Activated naive CD4-positive, alpha-beta T cell treated with anti-CD3 and anti-CD28 coated beads, Interleukin-2, amount 10 ng/mL, durations not matched to agents 7 days and 5 days (primary cell): ENCODE results near the gene STMN3.
A peak's percentile ranks its signal among the peaks of the same experiment; 100 is the strongest.
"Not testable (repeated sequence)": the region's sequence is repeated elsewhere in the genome, so short reads cannot be mapped to it uniquely, and the experiment has no call there.

ENCODE experiments used
- CTCF ChIA-PET: fragments of 350-600 bp; sonication (Branson Sonifier 250); formaldehyde crosslinking; loops from one replicate; lab custom pipeline; 2021; ENCODE audit warnings: antibody characterized with exemption; lab: Charles Lee
- DNase-seq: peaks from one replicate; pipeline ENCODE4 v3.0.0-alpha.2; 2020
- H3K27ac Mint-ChIP-seq: one replicate; pipeline ENCODE4 v1.8.0; 2021; ENCODE audit warnings: mild to moderate bottlenecking, moderate library complexity, mixed read lengths
- H3K27me3 Mint-ChIP-seq: one replicate; pipeline ENCODE4 v1.8.0; 2021; ENCODE audit warnings: mild to moderate bottlenecking, mixed read lengths
- H3K36me3 Mint-ChIP-seq: one replicate; pipeline ENCODE4 v1.8.0; 2021; ENCODE audit warnings: mixed read lengths
- H3K4me1 Mint-ChIP-seq: one replicate; pipeline ENCODE4 v1.8.0; 2021; ENCODE audit warnings: mixed read lengths
- H3K4me3 Mint-ChIP-seq: one replicate; pipeline ENCODE4 v1.8.0; 2021; ENCODE audit warnings: mild to moderate bottlenecking, moderate library complexity, mixed read lengths
- H3K9me3 Mint-ChIP-seq: one replicate; pipeline ENCODE4 v1.8.0; 2021; ENCODE audit warnings: mixed read lengths

The STMN3 gene

DNA sequence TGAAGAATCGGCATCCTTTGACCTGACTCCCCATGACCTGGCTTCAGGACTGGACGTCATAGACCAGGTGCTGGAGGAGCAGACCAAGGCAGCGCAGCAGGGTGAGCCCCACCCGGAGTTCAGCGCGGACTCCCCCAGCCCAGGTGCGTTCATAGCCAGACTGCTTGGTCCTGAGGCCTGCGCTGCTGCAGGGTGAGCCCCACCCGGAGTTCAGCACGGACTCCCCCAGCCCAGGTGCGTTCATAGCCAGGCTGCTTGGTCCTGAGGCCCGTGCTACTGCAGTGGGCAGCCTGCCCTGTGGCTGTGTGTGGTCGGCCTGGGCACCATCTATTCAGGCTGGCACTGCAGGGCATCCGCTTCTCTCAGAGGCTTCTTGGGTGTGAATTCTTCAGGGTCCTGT lies 20.7 kb upstream of the STMN3 start:
- no peaks in the 10 kb centered on the region for H3K4me1 Mint-ChIP-seq
- H3K4me3 Mint-ChIP-seq = no peak overlapping the region
- H3K36me3 Mint-ChIP-seq = peaks cover 17% of the 10 kb centered on the region
- H3K27me3 Mint-ChIP-seq = no peaks in the 10 kb centered on the region
- CTCF ChIA-PET = no interaction called here
- DNase-seq = no peak
- no peaks in the 10 kb centered on the region for H3K9me3 Mint-ChIP-seq
- no peak overlapping the region for H3K27ac Mint-ChIP-seq

DNA sequence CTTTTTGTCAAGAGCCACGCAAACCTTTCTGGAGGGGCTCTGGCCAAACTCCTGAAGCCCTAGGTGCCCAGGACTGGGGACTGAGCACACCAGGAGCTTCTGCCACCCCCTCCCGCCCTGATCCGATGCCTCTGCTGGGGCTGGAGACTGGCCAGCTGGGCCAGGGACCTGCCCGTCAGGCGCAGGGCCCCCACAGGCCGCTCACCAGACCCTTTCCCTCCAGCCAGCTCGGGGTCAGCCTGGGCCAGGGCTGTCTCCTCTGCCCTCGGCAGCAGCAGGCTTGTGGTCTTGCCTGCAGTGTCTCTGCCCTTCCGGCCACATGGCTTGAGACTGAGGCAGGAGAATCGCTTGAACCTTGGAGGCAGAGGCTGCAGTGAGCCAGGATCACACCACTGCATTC lies 19.4 kb upstream of the STMN3 start:
- CTCF ChIA-PET = no interaction called here

DNA sequence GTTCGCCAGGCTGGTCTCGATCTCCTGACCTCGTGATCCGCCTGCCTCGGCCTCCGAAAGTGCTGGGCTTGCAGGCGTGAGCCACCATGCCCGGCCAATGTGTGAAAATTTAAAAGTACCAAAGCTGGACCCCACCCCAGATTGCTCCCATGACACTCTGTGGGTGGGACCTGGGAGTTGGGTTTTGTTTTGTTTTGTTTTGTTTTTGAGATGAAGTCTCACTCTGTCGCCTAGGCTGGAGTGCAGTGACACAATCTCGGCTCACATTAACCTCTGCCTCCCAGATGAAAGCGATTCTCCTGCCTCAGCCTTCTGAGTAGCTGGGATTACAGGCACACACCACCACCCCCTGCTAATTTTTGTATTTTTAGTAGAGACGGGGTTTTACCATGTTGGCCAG lies 18.5 kb upstream of the STMN3 start:
- H3K4me1 Mint-ChIP-seq, H3K4me3 Mint-ChIP-seq, DNase-seq, H3K9me3 Mint-ChIP-seq, H3K27ac Mint-ChIP-seq, CTCF ChIA-PET, H3K27me3 Mint-ChIP-seq: not testable (repeated sequence)
- peaks cover 20% of the 10 kb centered on the region for H3K36me3 Mint-ChIP-seq

More for the DNA sequence above, 19.4 kb upstream of the STMN3 start:
- H3K27me3 Mint-ChIP-seq = no peaks in the 10 kb centered on the region
- H3K27ac Mint-ChIP-seq = peak overlapping the region; percentile 24
- no peaks in the 10 kb centered on the region for H3K9me3 Mint-ChIP-seq
- H3K4me3 Mint-ChIP-seq = no peak overlapping the region
- no peaks in the 10 kb centered on the region for H3K4me1 Mint-ChIP-seq
- no peak for DNase-seq
- peaks cover 23% of the 10 kb centered on the region for H3K36me3 Mint-ChIP-seq

DNA sequence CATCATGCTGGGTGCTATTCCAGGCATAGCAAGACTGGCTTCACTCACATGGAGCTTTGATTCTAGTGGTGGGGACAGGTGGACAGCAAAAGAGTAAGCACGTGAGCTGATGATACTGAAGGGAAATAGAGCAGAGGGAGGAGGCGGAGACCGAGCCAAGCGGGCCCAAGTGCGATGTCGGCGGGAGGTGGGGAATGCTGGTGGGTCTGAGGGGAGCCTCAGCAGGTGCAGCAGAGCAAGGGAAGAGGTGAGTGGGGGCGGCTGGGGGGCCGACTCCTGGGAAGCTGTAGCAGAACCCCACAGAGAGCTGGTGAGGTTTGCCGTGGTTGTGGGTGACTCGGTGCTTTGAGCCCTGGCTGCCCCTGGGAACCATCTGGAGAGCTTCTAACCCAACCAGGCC lies 15.1 kb upstream of the STMN3 start:
- Mint-ChIP-seq H3K27ac (no peak overlapping the region), H3K36me3 (peaks cover 16% of the 10 kb centered on the region), H3K27me3 (no peaks in the 10 kb centered on the region), H3K4me1 (no peaks in the 10 kb centered on the region), H3K9me3 (no peaks in the 10 kb centered on the region), H3K4me3 (no peak overlapping the region)
- no peak for DNase-seq
- CTCF ChIA-PET = interaction anchor here (1.2 kb wide), 1 partner anchor 10 kb away, joined by 4 read pairs; the partner anchor contains the start of gene RTEL1

DNA sequence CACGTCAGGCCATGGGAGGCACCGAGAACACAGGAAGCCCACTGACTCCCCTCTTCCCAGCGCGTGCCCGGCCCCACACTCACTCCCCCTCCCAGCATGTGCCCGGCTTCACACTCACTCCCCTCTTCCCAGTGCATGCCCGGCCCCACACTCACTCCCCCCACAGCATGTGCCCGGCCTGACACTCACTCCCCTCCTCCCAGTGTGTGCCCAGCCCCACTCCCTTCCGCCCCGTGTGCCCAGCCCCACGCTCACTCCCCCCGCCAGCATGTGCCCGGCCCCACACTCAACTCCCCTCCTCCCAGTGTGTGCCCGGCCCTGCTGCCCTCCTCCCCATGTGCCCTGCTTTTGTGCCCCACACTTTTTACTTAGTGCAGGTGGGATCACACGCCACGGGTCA lies 14.6 kb upstream of the STMN3 start:
- no peak overlapping the region for H3K4me3 Mint-ChIP-seq
- CTCF ChIA-PET = interaction anchor here (1.2 kb wide), 1 partner anchor 10 kb away, joined by 4 read pairs; the partner anchor contains the start of gene RTEL1
- no peaks in the 10 kb centered on the region for H3K4me1 Mint-ChIP-seq

DNA sequence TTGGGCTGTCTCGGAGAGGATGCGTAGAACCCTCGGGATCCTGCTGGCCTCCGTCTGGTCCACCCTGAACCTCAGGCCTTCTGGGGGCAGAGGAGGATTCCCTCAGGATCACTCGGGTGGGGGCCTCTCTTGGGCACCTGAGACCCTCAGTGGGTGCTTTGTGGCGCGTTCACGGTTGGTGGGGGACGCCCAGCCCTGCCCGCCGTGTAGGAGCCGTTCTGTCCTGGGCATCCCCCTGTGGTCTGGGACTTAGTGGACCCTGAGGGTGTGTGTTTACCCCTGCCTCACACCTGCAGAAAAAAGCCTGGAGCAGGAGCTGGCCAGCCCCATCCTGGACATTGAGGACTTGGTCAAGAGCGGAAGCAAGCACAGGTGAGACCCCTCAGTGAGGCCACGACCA lies 12.5 kb upstream of the STMN3 start:
- no peak for DNase-seq
- H3K27me3 Mint-ChIP-seq = no peaks in the 10 kb centered on the region
- CTCF ChIA-PET = no interaction called here
- H3K4me1 Mint-ChIP-seq = no peaks in the 10 kb centered on the region
- peaks cover 17% of the 10 kb centered on the region for H3K36me3 Mint-ChIP-seq
- H3K9me3 Mint-ChIP-seq = no peaks in the 10 kb centered on the region
- H3K4me3 Mint-ChIP-seq = no peak overlapping the region
- H3K27ac Mint-ChIP-seq = no peak overlapping the region

More for the DNA sequence above, 14.6 kb upstream of the STMN3 start:
- H3K27ac Mint-ChIP-seq = no peak overlapping the region
- no peaks in the 10 kb centered on the region for H3K9me3 Mint-ChIP-seq
- peaks cover 16% of the 10 kb centered on the region for H3K36me3 Mint-ChIP-seq
- no peaks in the 10 kb centered on the region for H3K27me3 Mint-ChIP-seq
- DNase-seq = no peak

DNA sequence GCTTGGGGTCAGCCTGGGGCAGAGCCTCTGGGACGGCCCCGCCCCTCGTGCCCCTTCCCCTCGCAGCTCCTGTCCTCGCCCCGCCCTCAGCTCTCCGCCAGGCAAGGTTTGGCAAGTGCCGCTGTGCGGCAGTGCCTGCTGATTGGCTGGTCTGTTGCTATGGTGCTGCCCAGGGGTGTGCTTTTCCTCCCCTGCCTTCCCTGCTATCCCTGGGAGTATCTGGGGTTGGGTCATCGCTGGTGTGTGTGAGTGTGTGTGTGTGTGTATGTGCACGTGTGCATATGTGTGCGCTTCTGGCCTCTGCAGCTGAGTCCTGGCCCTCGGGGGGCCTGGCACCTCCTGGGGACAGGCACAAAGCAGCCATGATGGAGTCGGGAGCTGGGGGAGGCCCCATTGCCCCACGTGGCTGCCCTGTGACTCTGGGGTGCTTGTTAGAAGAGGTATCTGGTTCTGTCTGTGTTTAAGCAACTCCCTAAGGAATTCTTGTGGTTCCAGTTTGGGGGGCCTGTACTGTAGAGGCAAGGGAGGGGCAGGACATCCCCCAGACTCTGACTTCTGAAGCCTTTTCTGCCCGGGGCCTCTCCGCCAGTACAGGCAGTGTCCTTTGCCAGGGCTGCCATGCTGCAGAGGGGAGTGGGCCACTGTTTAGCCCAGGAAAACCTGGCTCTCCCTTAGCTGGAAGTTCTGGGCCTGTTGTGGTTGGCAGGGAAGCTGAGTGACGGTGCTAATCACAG lies 11.8 kb upstream of the STMN3 start:
- Mint-ChIP-seq H3K4me3 (no peak overlapping the region), H3K36me3 (peaks cover 17% of the 10 kb centered on the region), H3K9me3 (no peaks in the 10 kb centered on the region), H3K4me1 (peaks cover under 1% of the 10 kb centered on the region), H3K27me3 (no peaks in the 10 kb centered on the region), H3K27ac (no peak overlapping the region)
- CTCF ChIA-PET = no interaction called here
- DNase-seq = no peak

DNA sequence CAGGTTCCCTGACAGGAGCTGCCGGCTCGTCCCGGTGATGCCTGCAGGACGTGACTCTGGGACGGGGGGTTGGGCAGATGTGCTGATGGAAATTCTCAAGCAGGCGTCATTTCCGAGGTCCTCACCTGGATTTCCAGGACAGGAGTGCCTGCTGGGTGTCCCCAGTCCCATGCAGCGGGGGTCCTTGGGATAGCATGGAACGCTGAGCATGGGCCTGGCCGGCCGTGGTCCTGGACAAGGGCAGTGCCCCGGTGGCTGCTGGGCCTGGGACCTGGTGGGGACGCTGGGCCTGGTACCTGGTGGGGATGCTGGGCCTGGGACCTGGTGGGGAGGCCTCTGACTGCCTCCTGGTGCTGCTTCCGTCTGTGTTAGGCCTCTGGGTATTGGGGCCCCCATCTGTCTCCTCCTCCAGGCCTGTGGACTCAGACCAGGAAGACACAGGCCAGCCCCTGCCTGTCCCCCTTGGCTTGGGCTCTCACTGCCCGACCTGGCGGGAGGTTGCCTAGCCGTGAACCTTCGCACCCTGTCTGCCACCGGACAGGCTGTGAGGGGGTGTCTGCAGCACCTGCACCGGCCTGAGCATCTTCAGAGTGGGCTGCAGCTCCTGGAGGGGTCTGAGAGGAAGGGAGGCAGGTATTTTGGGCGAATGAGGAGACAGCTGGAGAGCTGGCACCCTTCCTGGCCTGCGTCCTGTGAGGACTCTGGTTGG lies 11.1 kb upstream of the STMN3 start:
- Mint-ChIP-seq H3K9me3 (no peaks in the 10 kb centered on the region), H3K27ac (no peak overlapping the region), H3K36me3 (peaks cover 16% of the 10 kb centered on the region), H3K27me3 (no peaks in the 10 kb centered on the region), H3K4me1 (peaks cover 8% of the 10 kb centered on the region), H3K4me3 (no peak overlapping the region)
- no peak for DNase-seq
- CTCF ChIA-PET = no interaction called here

DNA sequence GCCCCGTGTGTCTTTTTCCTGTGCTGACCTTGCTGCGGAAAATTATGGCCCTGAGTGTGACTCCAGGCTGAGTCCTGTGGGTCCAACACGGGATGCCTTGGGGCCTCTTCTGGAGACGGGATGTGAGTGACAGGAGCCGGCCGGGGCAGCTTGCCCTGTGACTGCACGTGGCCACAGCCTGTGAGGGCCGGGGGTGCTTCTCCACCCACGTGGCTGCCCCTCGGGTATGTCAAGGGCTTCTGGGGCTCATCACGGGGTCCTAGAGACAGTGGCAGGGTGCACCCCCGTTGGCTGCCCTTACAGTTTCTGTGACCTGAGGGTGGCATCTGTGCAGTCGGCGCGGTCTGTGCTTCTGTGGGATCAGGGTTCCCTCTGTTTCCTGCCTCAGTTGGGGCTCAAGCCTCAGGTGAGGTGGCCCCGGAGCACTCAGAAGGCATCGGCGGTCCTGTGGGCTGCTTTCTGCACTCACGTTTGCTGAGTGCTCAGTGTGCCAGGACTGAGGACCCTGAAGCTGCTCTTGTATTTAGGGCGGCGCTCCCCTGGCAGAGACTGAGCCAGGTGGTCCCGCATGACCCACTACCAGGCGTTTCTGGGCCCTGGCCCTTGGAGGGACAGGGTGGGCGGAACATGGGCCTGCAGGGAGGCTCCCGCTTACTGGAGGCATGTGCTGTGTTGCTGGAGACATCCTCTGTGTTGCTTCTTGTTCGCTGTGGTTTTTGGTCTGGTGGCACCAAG lies 10.3 kb upstream of the STMN3 start:
- no peak for DNase-seq
- Mint-ChIP-seq H3K27ac (no peak overlapping the region), H3K36me3 (peaks cover 11% of the 10 kb centered on the region), H3K4me3 (no peak overlapping the region), H3K27me3 (no peaks in the 10 kb centered on the region), H3K4me1 (peaks cover 16% of the 10 kb centered on the region), H3K9me3 (no peaks in the 10 kb centered on the region)
- CTCF ChIA-PET = no interaction called here

DNA sequence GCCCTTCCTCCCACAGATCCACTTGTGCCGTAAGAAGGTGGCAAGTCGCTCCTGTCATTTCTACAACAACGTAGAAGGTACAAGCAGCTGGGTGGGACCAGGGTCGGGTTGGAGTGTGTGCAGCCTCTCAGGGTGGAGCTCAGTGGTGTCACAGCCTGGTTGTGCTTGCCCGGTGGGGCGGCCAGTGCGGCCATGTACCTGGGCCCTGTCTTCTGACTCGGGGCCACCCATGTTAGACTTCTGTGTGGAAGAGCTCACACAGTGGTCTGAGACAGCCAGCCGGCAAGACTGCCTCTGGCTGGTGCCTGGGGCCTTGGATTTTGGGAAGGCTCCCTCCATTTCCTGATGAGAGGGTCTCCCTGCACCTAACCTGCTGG lies 9.6 kb upstream of the STMN3 start:
- Mint-ChIP-seq H3K36me3 (peaks cover 6% of the 10 kb centered on the region), H3K4me3 (no peak overlapping the region), H3K4me1 (peaks cover 21% of the 10 kb centered on the region), H3K9me3 (no peaks in the 10 kb centered on the region), H3K27me3 (peaks cover 5% of the 10 kb centered on the region), H3K27ac (no peak overlapping the region)
- CTCF ChIA-PET = no interaction called here
- no peak for DNase-seq

DNA sequence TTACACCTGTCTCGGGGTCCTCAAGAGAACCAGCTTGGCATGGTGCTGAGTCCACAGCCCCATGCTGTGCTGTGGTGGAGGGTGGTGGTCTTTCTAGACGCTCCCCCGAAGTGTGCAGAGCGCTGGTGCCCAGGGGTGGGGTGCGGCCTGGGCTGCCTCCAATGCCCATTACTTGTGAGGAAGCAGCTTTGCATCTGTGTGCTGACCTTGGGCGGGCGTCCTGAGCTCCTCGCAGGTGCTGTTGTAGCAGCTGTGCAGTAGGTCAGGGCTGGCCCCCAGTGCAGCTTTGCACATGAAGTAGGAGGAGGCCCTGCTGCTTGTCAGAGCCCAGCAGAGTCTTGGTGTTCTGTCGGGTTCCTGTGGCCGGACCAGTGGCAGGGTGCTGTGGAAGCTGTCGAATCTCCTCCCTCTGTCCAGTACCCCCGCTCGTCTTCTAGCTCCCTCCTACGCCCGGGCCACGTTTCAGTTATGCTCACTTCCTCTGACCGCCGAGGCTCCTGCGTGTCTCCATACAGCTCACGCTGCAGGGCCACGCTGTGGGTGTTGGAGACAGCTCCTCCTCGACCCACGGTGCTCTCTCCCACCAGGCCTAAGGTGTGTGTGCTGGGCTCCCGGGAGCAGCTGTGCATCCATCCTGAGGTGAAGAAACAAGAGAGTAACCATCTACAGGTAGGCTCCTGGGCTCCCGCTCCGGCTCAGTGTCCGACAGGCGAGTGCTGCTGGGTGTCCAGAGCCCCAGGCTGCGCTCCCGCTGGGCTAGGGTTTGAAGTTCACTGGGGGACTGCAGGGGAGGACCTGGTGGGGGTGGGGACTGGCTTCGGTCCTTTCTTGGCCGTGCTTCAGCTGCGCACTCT lies 9.0 kb upstream of the STMN3 start:
- H3K36me3 Mint-ChIP-seq = peaks cover 6% of the 10 kb centered on the region
- CTCF ChIA-PET = no interaction called here

DNA sequence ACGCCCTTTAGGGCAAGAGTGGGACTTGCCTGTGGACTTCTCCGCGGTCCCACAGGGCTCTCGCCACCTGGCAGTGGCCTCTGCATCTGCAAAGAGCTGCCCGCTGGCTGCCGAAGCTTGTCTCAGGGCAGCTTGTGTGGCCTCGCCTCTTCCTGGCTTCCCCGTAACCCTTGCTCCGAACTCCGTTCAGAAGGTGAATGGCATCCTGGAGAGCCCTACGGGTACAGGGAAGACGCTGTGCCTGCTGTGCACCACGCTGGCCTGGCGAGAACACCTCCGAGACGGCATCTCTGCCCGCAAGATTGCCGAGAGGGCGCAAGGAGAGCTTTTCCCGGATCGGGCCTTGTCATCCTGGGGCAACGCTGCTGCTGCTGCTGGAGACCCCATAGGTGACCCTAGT lies 7.9 kb upstream of the STMN3 start:
- peaks cover 26% of the 10 kb centered on the region for H3K4me1 Mint-ChIP-seq
- H3K27me3 Mint-ChIP-seq = peaks cover 6% of the 10 kb centered on the region
- peaks cover 6% of the 10 kb centered on the region for H3K36me3 Mint-ChIP-seq
- CTCF ChIA-PET = interaction anchor here (0.5 kb wide), 1 partner anchor 206 kb away, joined by 3 read pairs; no protein-coding TSS in a partner anchor
- no peak for DNase-seq
- no peak overlapping the region for H3K27ac Mint-ChIP-seq
- H3K9me3 Mint-ChIP-seq = no peaks in the 10 kb centered on the region
- H3K4me3 Mint-ChIP-seq = no peak overlapping the region

More for the DNA sequence above, 9.0 kb upstream of the STMN3 start:
- no peak for DNase-seq
- Mint-ChIP-seq H3K27me3 (peaks cover 6% of the 10 kb centered on the region), H3K9me3 (no peaks in the 10 kb centered on the region), H3K4me1 (peaks cover 24% of the 10 kb centered on the region), H3K4me3 (no peak overlapping the region), H3K27ac (no peak overlapping the region)

DNA sequence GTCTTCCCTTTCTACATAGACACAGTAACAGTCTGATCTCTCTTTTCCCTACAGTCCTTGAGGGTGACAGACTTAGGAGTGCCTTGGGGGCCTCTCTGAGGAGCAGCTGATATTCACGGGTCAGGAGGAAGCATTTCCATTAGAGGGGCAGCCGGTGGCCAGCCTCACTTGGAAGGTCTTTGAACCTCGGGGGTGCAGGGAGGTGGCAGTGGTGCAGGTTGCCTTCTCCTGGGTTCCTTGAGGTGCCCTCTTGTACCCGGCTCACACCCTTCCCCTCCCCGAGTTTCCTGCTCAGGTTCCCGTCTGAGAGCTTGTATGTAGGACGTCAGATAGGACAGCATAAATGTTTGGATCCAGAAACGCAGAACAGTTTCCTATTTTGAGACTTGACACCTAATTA lies 7.4 kb upstream of the STMN3 start:
- no peak overlapping the region for H3K4me3 Mint-ChIP-seq
- H3K9me3 Mint-ChIP-seq = no peaks in the 10 kb centered on the region
- peaks cover 26% of the 10 kb centered on the region for H3K4me1 Mint-ChIP-seq
- no peak overlapping the region for H3K27ac Mint-ChIP-seq
- H3K36me3 Mint-ChIP-seq = peaks cover 3% of the 10 kb centered on the region
- CTCF ChIA-PET = no interaction called here
- H3K27me3 Mint-ChIP-seq = peaks cover 6% of the 10 kb centered on the region
- no peak for DNase-seq

DNA sequence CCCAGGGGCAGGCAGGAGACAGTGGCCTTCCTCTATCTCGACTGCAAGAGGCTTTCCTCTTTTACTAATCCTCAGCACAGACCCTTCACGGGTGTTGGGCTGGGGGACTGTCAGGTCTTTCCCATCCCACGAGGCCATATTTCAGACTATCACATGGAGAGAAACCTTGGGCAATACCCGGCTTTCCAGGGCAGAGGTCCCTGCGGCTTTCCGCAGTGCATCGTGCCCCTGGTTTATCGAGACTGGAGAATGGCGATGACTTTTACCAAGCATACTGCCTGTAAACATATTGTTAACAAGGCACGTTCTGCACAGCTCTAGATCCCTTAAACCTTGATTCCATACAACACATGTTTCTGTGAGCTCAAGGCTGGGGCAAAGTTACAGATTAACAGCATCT lies 7.0 kb upstream of the STMN3 start:
- DNase-seq, H3K27ac Mint-ChIP-seq, H3K36me3 Mint-ChIP-seq, H3K9me3 Mint-ChIP-seq, CTCF ChIA-PET, H3K27me3 Mint-ChIP-seq: not testable (repeated sequence)
- H3K4me1 Mint-ChIP-seq = peaks cover 26% of the 10 kb centered on the region
- peak overlapping the region; percentile 84 for H3K4me3 Mint-ChIP-seq
